Measurements from ENCODE around the gene MAGOH. TPM values are rescaled to one million over a fixed set of nuclear protein-coding genes. Genes with fewer than 3 reads are reported as not detected.

MAGOH gene
- 27.3 TPM for total RNA-seq (ENCODE audit: unreplicated experiment)
- long read RNA-seq, transcript MAGOH-202 (5 exons, 756 nt) = major isoform, 5 of 5 reads
- long read RNA-seq, partial matches to known transcripts = 0 of 5 reads
- long read RNA-seq, other reads (novel, unspliced or antisense) = 0 of 5 reads

DNA sequence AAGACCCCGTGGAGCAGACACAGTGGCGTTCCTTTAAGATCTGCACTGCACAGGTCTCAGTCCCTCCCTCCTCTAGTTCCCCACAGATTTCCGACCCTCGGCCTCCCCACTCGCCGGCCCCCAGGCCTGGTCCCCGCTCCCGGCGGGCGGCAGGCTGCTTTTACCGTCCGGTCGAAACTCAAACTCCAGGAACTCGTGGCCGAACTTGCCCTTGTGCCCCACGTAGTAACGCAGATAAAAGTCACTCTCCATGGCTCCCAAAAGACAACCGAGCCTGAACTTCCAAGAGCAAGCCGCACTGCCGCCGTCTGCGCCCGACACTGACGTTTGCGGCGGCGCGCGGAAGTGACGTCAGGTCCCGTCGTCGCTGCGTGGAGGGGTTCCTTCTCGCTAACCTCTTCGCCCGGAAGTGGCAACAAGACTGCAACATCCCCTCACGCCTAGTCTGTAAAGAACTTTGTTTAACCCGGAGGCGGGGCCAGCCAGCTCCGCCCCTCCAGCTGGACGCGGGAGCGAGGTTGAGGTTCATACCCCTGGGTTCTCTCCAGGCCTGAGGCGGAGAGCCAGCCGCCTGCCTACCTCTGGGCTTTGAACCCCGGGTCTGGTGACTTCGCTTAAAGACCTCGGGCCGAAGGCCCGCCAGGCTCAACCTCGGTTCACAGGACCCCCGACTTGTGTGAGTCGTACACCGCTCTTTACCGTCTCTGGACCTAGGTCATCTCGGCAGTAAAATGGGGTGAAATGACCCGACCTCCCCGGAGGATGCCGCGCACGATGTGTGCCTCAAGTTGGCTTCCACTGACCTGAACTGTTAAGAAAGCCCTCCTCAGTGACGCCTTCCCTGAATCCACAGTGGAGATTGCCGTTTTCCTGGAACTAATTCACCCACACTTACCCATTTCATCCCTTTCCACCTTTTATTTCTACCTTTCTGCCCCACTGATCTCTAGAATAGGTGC is at the start of gene MAGOH:
Gene MAGOH, minus strand, starts transcription at position 322 of the 959 bp plus-strand sequence. Its CDS starts 70 bp downstream, at position 252.
- peak; percentile 97 for DNase-seq
- no peak for TF ChIP-seq CTCF (IDR thresholded peaks at IDR 0.05; ENCODE audit: partially characterized antibody, unreplicated experiment)
- Mint-ChIP-seq H3K27ac (ENCODE audit: unreplicated experiment) (peak within 1 kb of the TSS; percentile 88), H3K9me3 (ENCODE audit: unreplicated experiment) (peaks cover 3% of the 10 kb centered on the region), H3K4me1 (ENCODE audit: low read depth, unreplicated experiment) (peaks cover 9% of the 10 kb centered on the region), H3K36me3 (ENCODE audit: unreplicated experiment) (no peaks in the 10 kb centered on the region), H3K4me3 (ENCODE audit: unreplicated experiment) (peak within 1 kb of the TSS; percentile 94), H3K27me3 (ENCODE audit: unreplicated experiment) (peaks cover 13% of the 10 kb centered on the region)

GRCh38 chr1:53286955-53287354 is 48.6 kb upstream of the MAGOH start:
- H3K36me3 Mint-ChIP-seq (ENCODE audit: unreplicated experiment) = no peaks in the 10 kb centered on the region
- no peak overlapping the region for H3K4me3 Mint-ChIP-seq (ENCODE audit: unreplicated experiment)
- H3K27me3 Mint-ChIP-seq (ENCODE audit: unreplicated experiment) = peaks cover 5% of the 10 kb centered on the region
- no peak overlapping the region for H3K27ac Mint-ChIP-seq (ENCODE audit: unreplicated experiment)
- TF ChIP-seq CTCF (IDR thresholded peaks at IDR 0.05; ENCODE audit: partially characterized antibody, unreplicated experiment) = no peak
- peaks cover 3% of the 10 kb centered on the region for H3K9me3 Mint-ChIP-seq (ENCODE audit: unreplicated experiment)
- peaks cover 20% of the 10 kb centered on the region for H3K4me1 Mint-ChIP-seq (ENCODE audit: low read depth, unreplicated experiment)
- DNase-seq = no peak

DNA sequence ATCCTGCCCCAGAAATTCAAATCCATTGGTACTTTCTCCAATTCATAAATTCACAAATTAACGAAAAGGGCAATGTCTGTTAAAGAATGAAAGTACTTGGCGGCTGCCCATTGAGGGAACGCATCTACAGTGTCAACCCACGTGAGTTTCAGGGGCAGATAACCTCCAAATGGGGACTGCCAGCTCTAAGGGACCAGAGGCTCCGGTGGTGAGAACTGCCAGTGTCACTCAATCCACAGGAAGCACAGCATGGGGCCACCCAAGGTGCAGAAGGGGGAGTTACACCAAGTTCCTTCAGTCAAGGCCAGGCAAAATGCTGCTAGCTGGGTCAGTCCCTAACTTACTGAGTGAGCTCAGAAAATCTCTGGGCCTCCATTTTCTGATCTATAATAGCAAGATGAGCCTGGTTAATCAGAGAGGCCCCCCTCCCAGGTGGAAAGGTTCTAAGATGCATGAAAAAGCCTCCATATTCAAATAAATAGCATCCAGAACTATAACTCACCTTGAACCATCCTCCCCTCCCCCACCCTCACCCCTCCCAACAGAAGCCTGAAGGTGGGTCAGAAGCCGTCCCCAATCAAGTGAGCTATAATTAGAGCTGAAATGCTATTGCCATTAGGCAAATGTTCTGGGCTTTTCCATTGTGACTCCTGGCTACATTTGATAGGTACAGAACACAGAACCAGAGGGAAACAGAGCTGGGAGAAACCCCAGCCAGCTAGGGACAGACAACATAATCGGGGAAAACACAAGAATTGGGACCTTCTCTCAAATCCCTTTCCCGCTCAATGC is 47.8 kb upstream of the MAGOH start:
- Mint-ChIP-seq H3K27ac (ENCODE audit: unreplicated experiment) (no peak overlapping the region), H3K4me1 (ENCODE audit: low read depth, unreplicated experiment) (peaks cover 26% of the 10 kb centered on the region), H3K27me3 (ENCODE audit: unreplicated experiment) (peaks cover 7% of the 10 kb centered on the region), H3K4me3 (ENCODE audit: unreplicated experiment) (no peak overlapping the region), H3K9me3 (ENCODE audit: unreplicated experiment) (peaks cover 2% of the 10 kb centered on the region), H3K36me3 (ENCODE audit: unreplicated experiment) (no peaks in the 10 kb centered on the region)
- no peak for TF ChIP-seq CTCF (IDR thresholded peaks at IDR 0.05; ENCODE audit: partially characterized antibody, unreplicated experiment)
- DNase-seq = no peak

GRCh38 chr1:53285546-53285945 is 47.2 kb upstream of the MAGOH start:
- Mint-ChIP-seq H3K9me3 (ENCODE audit: unreplicated experiment) (peaks cover 2% of the 10 kb centered on the region), H3K4me1 (ENCODE audit: low read depth, unreplicated experiment) (peaks cover 31% of the 10 kb centered on the region), H3K27ac (ENCODE audit: unreplicated experiment) (no peak overlapping the region), H3K4me3 (ENCODE audit: unreplicated experiment) (no peak overlapping the region), H3K27me3 (ENCODE audit: unreplicated experiment) (peaks cover 11% of the 10 kb centered on the region), H3K36me3 (ENCODE audit: unreplicated experiment) (no peaks in the 10 kb centered on the region)
- no peak for DNase-seq
- TF ChIP-seq CTCF (IDR thresholded peaks at IDR 0.05; ENCODE audit: partially characterized antibody, unreplicated experiment) = no peak
